ENCODE measurements around the gene BRD8. TPM values are rescaled to one million over a fixed set of nuclear protein-coding genes. Genes with fewer than 3 reads are reported as not detected.

BRD8 gene
- total and polyA plus RNA-seq, 9 of the 15 experiments (the other 6 are each of a cell fraction or from before 2014, with no cell fraction given) = 54.6 to 163 (median 87.0) TPM

DNA sequence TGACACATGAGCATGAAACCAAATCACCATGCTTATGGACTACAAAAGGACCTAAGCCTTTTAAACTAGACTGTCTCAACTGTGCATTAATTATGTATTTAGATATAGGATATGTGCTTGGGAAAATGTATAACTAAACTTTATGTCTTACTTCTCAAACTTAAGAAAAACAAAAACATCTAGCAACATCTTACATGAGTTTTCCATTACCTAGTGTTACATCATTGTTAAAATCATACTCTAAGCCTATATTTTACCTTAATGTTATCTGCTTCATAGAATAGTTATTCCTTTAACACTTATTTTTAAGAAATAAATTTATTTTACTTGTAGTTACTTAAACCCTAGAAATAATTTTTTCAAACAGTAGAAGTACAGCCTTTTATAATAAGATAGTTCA, 63.2 kb downstream of the BRD8 start:
- intact Hi-C loops (cut with micrococcal nuclease) (no loop called here), in situ Hi-C loops (cut with MboI) (no loop called here)
- TF ChIP-seq POLR3A (IDR thresholded peaks at IDR 0.05; ENCODE audit: borderline replicate concordance, extremely low read depth, insufficient read depth, insufficient read length) = no peak
- no peak for TF ChIP-seq ZKSCAN8 (CRISPR knock-in tag; IDR thresholded peaks at IDR 0.05)
- no peak for TF ChIP-seq ZNF347 (CRISPR knock-in tag; IDR thresholded peaks at IDR 0.05; ENCODE audit: low read depth)
- TF ChIP-seq ZNF644 (tag; IDR thresholded peaks at IDR 0.05; ENCODE audit: low read depth) = no peak
- peak; percentile 8 for TF ChIP-seq CBX8 (IDR thresholded peaks at IDR 0.05; ENCODE audit: borderline replicate concordance, extremely low read depth, low read depth, low read length, poor library complexity, severe bottlenecking)
- TF ChIP-seq, protein P1, sequence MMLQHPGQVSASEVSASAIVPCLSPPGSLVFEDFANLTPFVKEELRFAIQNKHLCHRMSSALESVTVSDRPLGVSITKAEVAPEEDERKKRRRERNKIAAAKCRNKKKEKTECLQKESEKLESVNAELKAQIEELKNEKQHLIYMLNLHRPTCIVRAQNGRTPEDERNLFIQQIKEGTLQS (IDR thresholded peaks at IDR 0.05) = peak; percentile 52
- TF ChIP-seq, protein P1 (CRISPR knock-in tag; conservative IDR thresholded peaks at IDR 0.05) = no peak
- TF ChIP-seq TRIM24 (IDR thresholded peaks at IDR 0.05) = no peak
- TF ChIP-seq CEBPG (CRISPR knock-in tag; IDR thresholded peaks at IDR 0.05) = no peak
- TF ChIP-seq CEBPG (tag; conservative IDR thresholded peaks at IDR 0.05 in 1 of 2, IDR thresholded peaks at IDR 0.05 in 1 of 2) = peak in 1 of 2 experiments; percentile 60; a peak in 2 of 4 replicates
- no peak for TF ChIP-seq KLF6 (CRISPR knock-in tag; IDR thresholded peaks at IDR 0.05; ENCODE audit: borderline replicate concordance)
- Histone ChIP-seq H4K20me1 (replicated peaks; ENCODE audit: control insufficient read depth, insufficient read depth, low read length) (no peaks in the 10 kb centered on the region; the same call in 1 of the 2 replicates), H3K4me1 (replicated peaks in 1 of 2; ENCODE audit: control insufficient read depth in 2 of 2, insufficient read depth in 2 of 2, low read length in 2 of 2) (no peaks in the 10 kb centered on the region), H3K27me3 (ENCODE audit: control insufficient read depth in 2 of 2, insufficient read depth in 2 of 2, low read length in 2 of 2) (peaks cover 8 to 14% of the 10 kb centered on the region in 2 experiments; a peak in 3 of 5 replicates), H2AFZ (ENCODE audit: low read depth, low read length) (no peak overlapping the region), H3K27ac (ENCODE audit: extremely low read depth, low read depth, low read length) (no peak overlapping the region), H3K79me2 (ENCODE audit: control insufficient read depth, insufficient read depth, low read length) (no peaks in the 10 kb centered on the region), H3K4me3 (no peak overlapping the region), H3K36me3 (ENCODE audit: control insufficient read depth, insufficient read depth, low read length) (no peaks in the 10 kb centered on the region), H3K9me1 (ENCODE audit: control insufficient read depth, insufficient read depth, low read length) (no peaks in the 10 kb centered on the region), H3K9me3 (replicated peaks; ENCODE audit: control insufficient read depth, insufficient read depth, low read depth, low read length) (no peaks in the 10 kb centered on the region), H3K9ac (ENCODE audit: insufficient read depth in 1 of 2, low read depth in 2 of 2, low read length in 2 of 2) (no peak overlapping the region), H3K4me2 (ENCODE audit: insufficient read depth, low read length) (no peak overlapping the region)
- ATAC-seq = no peak
- POLR2A ChIA-PET = no interaction called here
- no peak for FAIRE-seq
- BruUV-seq (replicated peaks) = no TSS peak
- CTCF ChIA-PET (ENCODE audit: low intra/inter-chr PET ratio) = interaction anchor here (0.6 to 0.8 kb wide), 2 partner anchors 32 to 131 kb away, joined by 3 to 4 read pairs; no protein-coding TSS in a partner anchor
- DNase-seq (ENCODE audit: extremely low read depth in 1 of 4, low spot score in 3 of 4) = no peak

All from K562 (cell line).